H1 (cell line): Measurements from ENCODE around the gene MYO5A. TPM values are rescaled to one million over a fixed set of nuclear protein-coding genes. Genes with fewer than 3 reads are reported as not detected.

ENCODE experiments used
- CTCF ChIA-PET: fragments of 300-600 bp; sonication (Branson Sonifier 250); formaldehyde crosslinking; loops from one replicate; lab custom pipeline; 2021; ENCODE audit not compliant: partially characterized antibody; lab: Charles Lee
- POLR2A ChIA-PET: fragments of 300-600 bp; sonication (Branson Sonifier 250); formaldehyde crosslinking; loops from one replicate; lab custom pipeline; 2021; ENCODE audit warnings: inconsistent platforms; ENCODE audit not compliant: partially characterized antibody; lab: Charles Lee
- DNase-seq, 2 experiments: peaks; one replicate each; pipeline versions ENCODE4 v3.0.0 to v3.0.0-alpha.2; 2010 to 2022; ENCODE audit warnings: low spot score in 2 of 2, low read depth in 1 of 2, mixed read lengths in 1 of 2
- FAIRE-seq: peaks from 2 replicates; lab custom pipeline; 2011; peaks lifted over from hg19 to GRCh38; lab: Jason Lieb, UNC
- H2AFZ ChIP-seq: 2 replicates; pipeline ENCODE4 v1.8.1; 2012; ENCODE audit warnings: low read length, inconsistent platforms
- H2AK5ac ChIP-seq: 2 replicates; pipeline ENCODE4 v1.6.1; 2013; ENCODE audit warnings: low read depth, low read length
- H2BK120ac ChIP-seq: replicated peaks from 2 replicates; pipeline ENCODE3; 2013; ENCODE audit warnings: low read depth, low read length, inconsistent platforms
- H2BK12ac ChIP-seq: 2 replicates; pipeline ENCODE4 v1.6.1; 2013; ENCODE audit warnings: low read depth, low read length
- H2BK15ac ChIP-seq: 2 replicates; pipeline ENCODE4 v1.6.1; 2013; ENCODE audit warnings: low read length
- H2BK20ac ChIP-seq: 2 replicates; pipeline ENCODE4 v1.6.1; 2013; ENCODE audit warnings: low read length
- H2BK5ac ChIP-seq: 2 replicates; pipeline ENCODE4 v1.6.1; 2013; ENCODE audit warnings: low read depth, low read length
- H3K14ac ChIP-seq: 2 replicates; pipeline ENCODE4 v1.6.1; 2013; ENCODE audit warnings: inconsistent platforms; ENCODE audit not compliant: insufficient read length
- H3K18ac ChIP-seq: 2 replicates; pipeline ENCODE4 v1.6.1; 2013; ENCODE audit warnings: low read length; ENCODE audit errors: extremely low read depth
- H3K23ac ChIP-seq: 2 replicates; pipeline ENCODE4 v1.6.1; 2013; ENCODE audit warnings: inconsistent platforms; ENCODE audit not compliant: insufficient read length
- H3K23me2 ChIP-seq: 2 replicates; pipeline ENCODE4 v1.6.1; 2013; ENCODE audit warnings: low read depth, low read length
- H3K27ac ChIP-seq: 2 replicates; pipeline ENCODE4 v1.6.1; 2011; ENCODE audit warnings: low read depth, low read length, inconsistent platforms
- H3K27me3 ChIP-seq, 4 experiments: replicated peaks in 1 of 4; 1 replicate in 1 of 4; 2 replicates in 3 of 4; pipeline versions ENCODE4 v1.6.1 to v1.8.1; 2011 to 2013; ENCODE audit warnings: low read length in 3 of 4, mild to moderate bottlenecking in 3 of 4, inconsistent platforms in 2 of 4, mixed read lengths in 2 of 4, moderate library complexity in 1 of 4; ENCODE audit not compliant: control insufficient read depth in 3 of 4, insufficient read depth in 3 of 4; ENCODE audit errors: extremely low read depth in 1 of 4
- H3K36me3 ChIP-seq, 4 experiments: 2 replicates each; pipeline versions ENCODE4 v1.6.1 to v1.8.1; 2011 to 2013; ENCODE audit warnings: mild to moderate bottlenecking in 4 of 4, low read length in 3 of 4, moderate library complexity in 2 of 4, control low read depth in 1 of 4, inconsistent platforms in 1 of 4; ENCODE audit not compliant: insufficient read depth in 4 of 4, control insufficient read depth in 2 of 4
- H3K4ac ChIP-seq: replicated peaks from 2 replicates; pipeline ENCODE3; 2013; ENCODE audit warnings: low read length, low read depth, mixed read lengths, inconsistent platforms; ENCODE audit not compliant: insufficient read length
- H3K4me1 ChIP-seq, 4 experiments: replicated peaks in 1 of 4; 1 replicate in 1 of 4; 2 replicates in 3 of 4; pipeline versions ENCODE4 v1.6.1 to v1.8.1; 2011 to 2013; ENCODE audit warnings: low read length in 3 of 4, inconsistent platforms in 2 of 4, mixed read lengths in 1 of 4; ENCODE audit not compliant: insufficient read depth in 4 of 4, control insufficient read depth in 3 of 4
- H3K4me2 ChIP-seq, 2 experiments: 2 replicates each; pipeline versions ENCODE4 v1.6.1 to v1.8.1; 2011 to 2013; ENCODE audit warnings: low read depth in 2 of 2, low read length in 2 of 2, control low read depth in 1 of 2, inconsistent platforms in 1 of 2, mild to moderate bottlenecking in 1 of 2; ENCODE audit not compliant: insufficient read depth in 1 of 2
- H3K4me3 ChIP-seq, 4 experiments: fragments of 200-600, 300-600 bp in 1 of 4; sonication (generic), shearing (Covaris generic), sonication (Bioruptor Twin) in 1 of 4; 2 replicates each; pipeline versions ENCODE4 v1.5.1 to v1.8.1; 2011 to 2016; ENCODE audit warnings: low read length in 4 of 4, low read depth in 3 of 4, control low read depth in 2 of 4, inconsistent platforms in 2 of 4, mild to moderate bottlenecking in 2 of 4, mixed read lengths in 1 of 4, moderate library complexity in 1 of 4; ENCODE audit not compliant: insufficient read depth in 2 of 4; ENCODE audit errors: extremely low read depth in 1 of 4
- H3K56ac ChIP-seq: replicated peaks from 2 replicates; pipeline ENCODE3; 2013; ENCODE audit warnings: low read depth, mild to moderate bottlenecking, mixed read lengths, low read length, inconsistent platforms; ENCODE audit not compliant: insufficient read length
- H3K79me1 ChIP-seq: 2 replicates; pipeline ENCODE4 v1.6.1; 2013; ENCODE audit warnings: low read depth, low read length, control low read depth
- H3K79me2 ChIP-seq, 2 experiments: 2 replicates each; pipeline versions ENCODE4 v1.6.1 to v1.8.1; 2012 to 2013; ENCODE audit warnings: low read length in 2 of 2, mild to moderate bottlenecking in 2 of 2, inconsistent platforms in 1 of 2; ENCODE audit not compliant: insufficient read depth in 2 of 2, control insufficient read depth in 1 of 2
- H3K9ac ChIP-seq, 4 experiments: replicated peaks in 1 of 4; 1 replicate in 1 of 4; 2 replicates in 3 of 4; pipeline versions ENCODE4 v1.6.1 to v1.8.1; 2011 to 2013; ENCODE audit warnings: low read depth in 3 of 4, low read length in 3 of 4, control low read depth in 2 of 4, mild to moderate bottlenecking in 2 of 4, moderate library complexity in 2 of 4, inconsistent platforms in 1 of 4; ENCODE audit errors: extremely low read depth in 1 of 4
- H3K9me3 ChIP-seq, 2 experiments: 2 replicates each; pipeline versions ENCODE4 v1.6.1 to v1.8.1; 2012 to 2013; ENCODE audit warnings: mild to moderate bottlenecking in 2 of 2, moderate library complexity in 2 of 2, control low read depth in 1 of 2, inconsistent platforms in 1 of 2, low read depth in 1 of 2, low read length in 1 of 2, mixed read lengths in 1 of 2; ENCODE audit not compliant: insufficient read depth in 2 of 2
- H4K20me1 ChIP-seq, 2 experiments: replicated peaks in 1 of 2; 2 replicates each; pipeline versions ENCODE3 to v1.8.1; 2011 to 2013; ENCODE audit warnings: inconsistent platforms in 2 of 2, low read length in 2 of 2, mild to moderate bottlenecking in 1 of 2; ENCODE audit not compliant: insufficient read depth in 2 of 2, control insufficient read depth in 1 of 2
- H4K5ac ChIP-seq: 2 replicates; pipeline ENCODE4 v1.6.1; 2013; ENCODE audit warnings: low read length, low read depth, mixed read lengths, inconsistent platforms; ENCODE audit not compliant: insufficient read length
- H4K8ac ChIP-seq: 2 replicates; pipeline ENCODE4 v1.8.0; 2013; ENCODE audit warnings: mild to moderate bottlenecking, moderate library complexity, low read length, inconsistent platforms; ENCODE audit not compliant: insufficient read depth; ENCODE audit errors: extremely low read depth
- H4K91ac ChIP-seq: replicated peaks from 2 replicates; pipeline ENCODE3; 2013; ENCODE audit warnings: low read length, mixed read lengths, inconsistent platforms; ENCODE audit not compliant: insufficient read length
- BACH1 ChIP-seq: IDR thresholded peaks from 2 replicates; pipeline ENCODE4 v1.6.1; 2012; ENCODE audit warnings: low read length, improper control_type of control experiment
- EGR1 ChIP-seq: IDR thresholded peaks from 2 replicates; pipeline ENCODE4 v1.6.1; 2011; ENCODE audit warnings: low read depth, low read length, borderline replicate concordance
- HDAC6 ChIP-seq: IDR thresholded peaks from one replicate; pipeline ENCODE4 v1.7.1; 2012; ENCODE audit warnings: low read depth, mild to moderate bottlenecking, inconsistent platforms, low read length, moderate library complexity
- NRF1 ChIP-seq: IDR thresholded peaks from 2 replicates; pipeline ENCODE4 v1.6.1; 2011; ENCODE audit warnings: mild to moderate bottlenecking, low read depth, low read length, improper control_type of control experiment
- PHF8 ChIP-seq: fragments of 200-600 bp; sonication (generic); conservative IDR thresholded peaks from 2 replicates; pipeline ENCODE4 v1.7.1; 2012; ENCODE audit warnings: low read depth, mild to moderate bottlenecking, inconsistent platforms, low read length, moderate library complexity
- WGBS, 2 experiments: shearing (Covaris generic) in 1 of 2; methylation state at CpG; one replicate each; pipeline versions ENCODE4 v1.1.6 to v1.1.7; 2013 to 2015; ENCODE audit warnings: low lambda C conversion rate in 2 of 2, mixed read lengths in 2 of 2, inconsistent platforms in 1 of 2, low coverage in 1 of 2, missing lambda C conversion rate in 1 of 2; ENCODE audit not compliant: insufficient replicate concordance in 2 of 2, insufficient coverage in 1 of 2, insufficient read length in 1 of 2; ENCODE audit errors: extremely low coverage in 1 of 2, missing lambda C conversion rate in 1 of 2; 5-methylcytosine and 5-hydroxymethylcytosine counted together
- polyA plus RNA-seq, 7 experiments: library from polyadenylated mRNA; depleted of rRNA in 3 of 7; stranded (reverse) in 5 of 7; unstranded in 2 of 7; fragments of >200 nt in 5 of 7; fragments of 200-250 nt in 2 of 7; gene quantifications; 1 replicate in 5 of 7; 2 replicates in 1 of 7; 4 replicates in 1 of 7; pipeline versions ENCODE4 v1.2.1 to v1.2.3, GENCODE V29; 2011 to 2013; ENCODE audit warnings: missing spikeins in 2 of 7, mixed read lengths in 2 of 7
- total RNA-seq: library from RNA; stranded (reverse); fragmentation: NEBNext Ultra II Directional; extraction: Animal tissue kit (Norgen Biotek cat#: 25700); gene quantifications from 2 replicates; pipeline ENCODE4 v1.2.1, GENCODE V29; 2021

Gene MYO5A
- total and polyA plus RNA-seq, 2 of the 8 experiments (the other 6 are each of a cell fraction or from before 2014, with no cell fraction given), result 11.4 to 24.7 TPM

GRCh38 chr15:52369030-52369429 is 159.7 kb downstream of the MYO5A start:
- H3K79me1 ChIP-seq, result no peaks in the 10 kb centered on the region
- no peak overlapping the region for H2AFZ ChIP-seq
- no peak overlapping the region for H4K91ac ChIP-seq
- no peak overlapping the region for H3K56ac ChIP-seq
- H2AK5ac ChIP-seq, result no peak overlapping the region
- H4K5ac ChIP-seq, result no peak overlapping the region
- H3K23ac ChIP-seq, result no peak overlapping the region
- TF ChIP-seq PHF8 (no peak), HDAC6 (no peak), EGR1 (no peak), BACH1 (no peak), NRF1 (no peak)
- TF ChIP-seq, all 59 proteins: peak for 0
- no peak overlapping the region for H2BK12ac ChIP-seq
- H3K18ac ChIP-seq, result no peak overlapping the region
- H4K20me1 ChIP-seq, result no peaks in the 10 kb centered on the region
- no peak for FAIRE-seq
- DNase-seq, result no peak
- H3K36me3 ChIP-seq, result peaks cover 0 to 22% (median 6%) of the 10 kb centered on the region in 4 experiments; a peak in 5 of 8 replicates
- H3K4me3 ChIP-seq, result no peak overlapping the region
- H3K9me3 ChIP-seq, result no peaks in the 10 kb centered on the region
- ChIA-PET POLR2A (no interaction called here), CTCF (no interaction called here)
- H2BK20ac ChIP-seq, result no peak overlapping the region
- no peaks in the 10 kb centered on the region for H3K27me3 ChIP-seq
- no peak overlapping the region for H2BK120ac ChIP-seq
- H3K23me2 ChIP-seq, result no peaks in the 10 kb centered on the region
- no peaks in the 10 kb centered on the region; a peak in 1 of 7 replicates for H3K4me1 ChIP-seq
- no peak overlapping the region for H4K8ac ChIP-seq
- H3K9ac ChIP-seq, result no peak overlapping the region
- H3K27ac ChIP-seq, result no peak overlapping the region
- H3K4ac ChIP-seq, result no peak overlapping the region
- no peak overlapping the region for H3K4me2 ChIP-seq
- no peak overlapping the region for H2BK5ac ChIP-seq
- H2BK15ac ChIP-seq, result no peak overlapping the region
- H3K79me2 ChIP-seq, result no peaks in the 10 kb centered on the region
- 83% methylated on average over 3 of the region's 3 CpGs; no CpG with 5 or more reads in 1 of the 2 experiments for WGBS, 2 experiments
- H3K14ac ChIP-seq, result no peak overlapping the region
